NCI-H1694 treated with DMSO at 0.1 percent for 48 hours (cell line): ENCODE measurements around the gene DCDC2C.
A peak's percentile ranks its signal among the peaks of the same experiment; 100 is the strongest.

Experiments
- DNase-seq: peaks from one replicate; lab custom pipeline; 2025; lab: John Stamatoyannopoulos, UW

Gene DCDC2C

DNA sequence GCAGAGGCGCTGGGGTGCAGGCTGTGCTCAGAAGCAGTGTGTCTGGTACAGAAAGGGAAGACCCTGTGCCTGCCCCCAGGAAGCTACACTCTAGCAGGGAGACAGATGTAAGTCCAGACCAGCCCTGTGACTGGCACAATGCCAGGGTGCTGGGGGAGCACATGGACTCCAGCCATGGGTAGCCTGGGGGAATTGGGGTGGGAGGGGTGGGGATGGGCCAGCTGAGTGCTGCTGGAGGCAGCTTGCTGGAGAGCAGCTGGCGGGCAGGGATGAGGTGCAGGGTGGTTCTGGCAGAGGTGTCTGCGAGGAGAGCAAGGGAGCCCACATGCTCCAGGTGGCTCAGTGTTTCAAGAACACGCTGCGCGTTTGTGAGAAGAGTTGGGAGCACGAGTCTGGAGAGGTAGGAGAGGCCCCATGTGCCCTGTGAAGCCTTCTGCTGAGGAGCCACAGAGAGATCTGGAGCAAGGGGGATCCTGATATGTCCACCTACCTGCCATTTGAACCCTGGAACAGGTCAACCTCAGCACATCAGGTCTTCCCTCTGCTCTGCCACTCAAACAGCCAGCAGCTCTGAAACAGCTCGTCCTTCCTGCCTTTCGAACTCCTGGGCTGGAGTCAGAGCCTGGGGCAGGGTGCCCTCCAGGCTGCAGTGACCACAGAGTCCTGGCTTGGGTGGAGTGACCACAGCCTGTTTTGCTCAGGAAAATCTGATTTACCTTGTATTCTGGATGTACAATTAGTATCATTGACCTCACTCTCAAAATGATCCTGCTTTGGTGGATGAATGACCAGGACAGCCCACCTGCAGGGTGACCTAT, 30.3 kb upstream of the DCDC2C start:
- no peak for DNase-seq

DNA sequence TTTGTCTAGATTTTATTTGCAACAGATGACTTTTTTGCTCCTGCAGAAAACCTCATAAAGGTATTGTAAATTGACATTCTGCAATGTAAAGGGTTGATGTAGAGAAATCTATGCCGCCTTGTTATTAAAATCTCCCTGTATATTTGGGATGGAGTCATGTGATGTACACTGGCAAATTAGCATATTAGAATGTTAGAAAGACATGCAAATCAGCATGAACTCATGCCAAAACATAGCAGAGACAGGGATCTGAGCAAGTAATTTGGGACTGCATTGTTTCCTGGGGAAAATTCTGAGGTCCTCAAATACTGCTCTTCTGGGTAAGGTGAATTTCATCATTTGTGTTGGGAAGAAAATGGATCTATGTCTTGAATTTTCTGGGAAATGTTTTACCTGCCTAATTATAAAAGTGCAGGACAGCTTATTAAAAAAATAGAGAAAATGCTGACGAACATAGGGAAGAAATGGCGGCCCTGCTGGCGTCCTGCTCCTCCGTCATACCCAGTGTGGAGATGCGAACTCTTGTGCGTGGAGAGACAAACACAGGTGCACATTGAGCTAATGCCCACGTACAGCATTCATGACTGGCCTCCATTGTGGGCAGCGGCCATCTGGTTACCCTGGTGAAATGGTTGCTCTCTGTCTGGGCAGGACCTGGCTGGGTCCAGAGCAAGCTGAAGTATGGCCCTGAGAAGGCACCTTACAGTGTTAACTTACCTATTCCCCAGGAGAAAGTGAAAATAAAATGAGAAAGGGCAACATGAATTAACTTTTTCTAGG, 29.1 kb upstream of the DCDC2C start:
- DNase-seq = no peak

DNA sequence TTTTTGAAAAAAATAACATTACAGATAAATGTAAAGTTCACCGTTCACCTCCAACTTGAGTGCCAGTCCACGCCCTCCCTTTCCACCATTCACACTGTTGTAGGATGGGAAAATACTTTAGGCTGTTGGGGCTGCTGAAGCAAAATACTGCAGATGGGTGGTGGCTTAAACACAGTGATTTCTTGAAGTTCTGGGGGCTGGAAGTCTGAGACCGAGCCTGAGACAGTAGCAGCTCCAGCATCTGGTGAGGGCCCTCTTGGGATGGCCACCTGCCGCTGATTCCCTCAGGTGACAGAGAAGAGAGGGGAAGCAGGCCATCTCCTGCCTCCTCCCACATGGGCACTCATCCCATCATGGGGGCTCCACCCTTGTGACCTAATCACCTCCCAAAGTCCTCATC, 27.7 kb upstream of the DCDC2C start:
- no peak for DNase-seq

DNA sequence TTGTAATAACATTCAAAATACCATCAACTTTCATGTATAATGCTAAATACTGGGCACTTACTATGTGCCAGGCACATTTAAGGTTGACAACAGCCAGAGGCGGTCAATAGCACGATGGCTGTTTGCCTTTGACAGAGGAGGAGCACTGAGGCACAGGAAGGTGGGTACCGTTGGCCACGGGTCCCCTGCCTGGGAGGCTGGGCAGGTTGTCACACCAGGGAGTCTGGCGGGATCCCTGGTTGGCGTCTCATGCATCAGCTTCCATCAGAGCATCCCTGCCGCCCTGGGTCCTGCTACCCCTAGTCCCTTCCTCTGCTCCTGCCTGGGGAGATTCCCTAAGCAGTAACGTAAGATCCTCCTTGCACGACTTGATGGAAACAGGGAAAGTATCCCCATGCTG, 25.9 kb upstream of the DCDC2C start:
- DNase-seq = no peak

DNA sequence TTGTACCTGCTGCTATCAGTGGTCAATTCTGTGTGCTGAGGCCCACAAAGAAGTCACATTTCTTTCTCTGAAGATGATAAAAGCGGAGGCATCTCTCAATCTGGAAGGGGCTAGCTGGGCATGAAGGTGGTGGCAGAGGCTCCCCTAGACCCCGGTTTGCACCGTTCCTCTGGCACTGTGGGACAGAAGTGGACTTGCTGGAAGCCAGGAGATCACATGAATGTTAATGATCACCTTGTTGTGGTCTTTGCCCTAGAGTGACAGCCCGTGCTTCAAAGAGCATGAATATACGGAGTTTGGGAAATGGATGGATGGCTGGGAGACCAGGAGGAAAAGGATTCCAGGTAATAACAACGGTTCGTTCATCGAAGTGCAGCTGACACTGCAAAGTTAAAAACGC, 25.2 kb upstream of the DCDC2C start:
- no peak for DNase-seq

DNA sequence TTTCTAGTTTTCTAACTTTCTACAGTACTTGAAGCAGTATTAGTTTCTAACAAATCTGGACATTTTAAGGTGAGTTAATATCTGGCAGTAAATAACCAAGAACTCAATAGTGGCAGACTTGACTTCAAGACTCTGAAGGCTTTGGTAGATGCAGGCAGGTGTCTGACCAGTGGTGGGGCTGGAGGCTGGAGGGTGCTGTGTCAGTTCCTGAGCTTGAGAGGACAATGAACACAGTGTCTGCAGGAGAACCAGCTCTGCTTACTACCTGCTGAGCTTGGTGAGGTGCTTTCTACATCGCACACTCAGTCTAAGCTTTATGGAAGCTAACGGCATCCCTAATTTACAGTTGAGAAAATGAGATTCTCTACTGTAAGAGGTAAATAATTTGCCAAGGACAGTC, 24.2 kb upstream of the DCDC2C start:
- DNase-seq = no peak

DNA sequence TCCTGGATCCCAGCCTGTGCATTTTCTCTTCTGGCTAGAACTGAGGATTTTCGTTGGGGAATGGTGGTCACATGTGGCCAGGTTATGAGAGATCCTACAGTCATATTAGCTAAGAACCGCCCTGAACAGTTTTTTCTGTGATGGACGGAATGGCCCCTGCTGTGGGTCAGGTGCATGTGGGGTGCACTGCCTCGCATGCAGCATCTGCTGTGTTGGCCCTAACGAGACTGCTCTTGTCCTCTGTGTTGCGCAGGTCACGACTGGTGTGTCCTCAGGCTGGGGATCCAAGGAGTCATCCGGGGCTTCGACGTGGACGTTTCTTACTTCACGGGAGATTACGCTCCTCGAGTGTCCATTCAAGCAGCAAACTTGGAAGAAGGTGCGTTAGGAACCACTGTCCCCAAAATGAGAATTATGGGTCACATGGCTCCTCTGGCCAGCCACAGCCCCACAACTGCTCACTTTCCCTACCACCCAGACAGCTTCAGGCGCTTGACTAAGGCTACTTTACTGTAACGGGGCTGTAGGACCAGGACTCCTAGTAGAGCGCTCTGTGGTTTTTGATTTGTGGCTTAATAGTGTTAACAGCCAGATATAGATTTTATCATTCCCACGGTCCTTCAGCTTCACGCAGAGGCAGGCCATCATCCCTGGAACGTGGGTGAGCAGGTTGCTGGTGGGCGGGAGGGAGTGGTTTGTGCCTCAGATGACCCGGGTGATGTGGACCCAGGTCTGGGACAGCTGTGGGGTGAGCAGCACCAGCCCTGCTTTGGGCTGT, 23.6 kb upstream of the DCDC2C start:
- no peak for DNase-seq

DNA sequence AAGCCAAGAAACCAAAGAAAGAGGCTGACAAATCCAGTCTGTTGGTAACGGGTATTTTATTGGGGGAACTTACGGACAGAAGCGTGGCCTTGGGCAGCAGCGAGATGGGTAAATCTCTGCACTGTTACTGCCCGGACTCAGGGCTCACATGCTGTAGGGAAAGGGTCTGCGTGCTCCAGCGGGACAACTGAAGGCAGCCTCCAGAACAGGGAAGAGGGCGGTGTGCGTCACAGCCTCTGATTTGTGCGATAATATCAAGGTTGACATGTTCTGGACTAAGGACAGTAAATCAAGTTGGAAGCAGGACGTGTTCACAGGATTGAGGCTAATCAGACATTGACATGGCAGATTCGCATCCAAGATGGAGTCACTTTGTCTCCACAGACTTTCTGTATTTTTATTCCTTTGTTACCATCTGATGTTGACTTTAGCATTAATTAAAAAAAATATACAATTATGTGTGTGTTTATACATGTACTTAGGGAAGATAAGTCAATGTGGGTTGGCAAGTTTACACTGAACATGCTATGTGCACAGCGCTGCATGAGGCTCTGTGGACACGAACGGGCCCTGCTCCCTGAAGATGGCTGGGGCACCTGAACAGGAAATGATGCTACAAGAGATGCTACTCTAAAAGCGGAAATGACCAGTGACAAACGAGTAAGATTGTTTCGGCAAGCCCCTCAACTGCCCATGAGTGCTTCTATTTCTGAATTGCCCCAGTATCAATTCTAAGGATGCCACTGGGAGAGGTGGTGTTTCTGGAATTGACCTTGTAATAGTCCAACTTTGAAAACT, 22.6 kb upstream of the DCDC2C start:
- DNase-seq = no peak

DNA sequence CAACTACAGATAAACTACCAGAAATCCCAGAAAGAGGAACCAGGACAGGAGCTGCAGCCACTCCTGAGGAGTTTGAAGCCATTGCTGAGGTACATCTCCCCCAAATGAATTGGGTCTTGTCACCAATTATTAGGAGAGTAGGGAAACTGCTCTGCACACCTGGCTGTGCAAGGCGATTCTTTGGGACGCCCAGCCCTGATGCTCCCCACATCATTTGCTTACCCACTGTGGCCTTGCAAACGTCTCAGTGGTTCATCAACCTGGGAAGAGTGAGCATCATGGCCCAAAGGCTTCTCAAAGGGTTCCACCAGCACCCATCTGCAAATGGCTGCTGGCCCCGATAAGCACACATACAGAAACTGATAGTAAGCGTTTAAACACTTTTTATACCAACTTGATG, 21.8 kb upstream of the DCDC2C start:
- DNase-seq = no peak

DNA sequence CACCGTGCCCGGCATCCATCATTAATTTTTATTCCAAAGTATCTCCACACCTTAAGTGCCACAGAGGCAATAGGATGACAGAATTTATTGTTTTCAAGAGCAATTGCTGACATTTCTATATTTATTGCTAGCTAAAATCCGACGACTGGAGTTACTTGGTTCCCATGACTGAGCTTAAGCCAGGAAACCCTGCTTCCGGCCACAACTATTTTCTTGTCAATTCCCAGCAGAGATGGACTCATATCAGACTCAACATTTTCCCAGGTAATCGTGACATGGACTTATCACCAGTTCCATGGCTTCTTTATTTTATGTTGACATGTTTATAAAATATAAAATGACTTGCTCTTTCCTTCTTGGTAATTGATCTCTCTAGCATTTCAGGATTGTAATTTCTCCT, 20.6 kb upstream of the DCDC2C start:
- no peak for DNase-seq

DNA sequence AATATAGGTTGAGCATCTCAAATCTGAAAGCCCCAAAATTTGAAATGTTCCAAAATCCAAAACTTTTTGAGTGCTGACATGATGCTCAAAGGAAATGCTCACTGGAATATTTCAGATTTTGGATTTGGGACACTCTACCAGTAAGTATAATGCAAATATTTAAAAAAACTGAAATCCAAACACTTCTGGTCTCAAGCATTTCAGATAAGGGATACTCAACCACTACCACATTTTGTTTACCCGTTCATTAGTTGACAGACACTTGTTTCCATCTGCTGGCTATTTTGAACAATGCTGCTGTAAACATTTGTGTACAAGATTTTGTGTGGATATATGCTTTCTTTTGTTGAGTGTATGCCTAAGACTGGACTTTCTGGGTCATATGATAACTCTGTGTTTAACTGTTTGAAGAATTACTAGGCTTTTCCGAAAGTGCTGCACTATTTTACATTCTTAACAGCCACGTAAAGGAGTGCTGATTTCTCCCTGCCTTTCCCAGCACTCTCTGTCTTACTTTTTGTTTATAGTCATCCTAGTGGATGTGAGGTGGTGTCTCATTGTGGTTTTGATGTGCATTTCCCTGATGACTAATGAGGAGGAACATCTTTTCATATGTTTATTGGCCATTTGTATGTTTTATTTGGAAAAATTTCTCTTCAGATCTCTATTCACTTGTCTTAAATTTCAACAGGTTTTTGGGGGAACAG, 19.5 kb upstream of the DCDC2C start:
- DNase-seq = no peak

DNA sequence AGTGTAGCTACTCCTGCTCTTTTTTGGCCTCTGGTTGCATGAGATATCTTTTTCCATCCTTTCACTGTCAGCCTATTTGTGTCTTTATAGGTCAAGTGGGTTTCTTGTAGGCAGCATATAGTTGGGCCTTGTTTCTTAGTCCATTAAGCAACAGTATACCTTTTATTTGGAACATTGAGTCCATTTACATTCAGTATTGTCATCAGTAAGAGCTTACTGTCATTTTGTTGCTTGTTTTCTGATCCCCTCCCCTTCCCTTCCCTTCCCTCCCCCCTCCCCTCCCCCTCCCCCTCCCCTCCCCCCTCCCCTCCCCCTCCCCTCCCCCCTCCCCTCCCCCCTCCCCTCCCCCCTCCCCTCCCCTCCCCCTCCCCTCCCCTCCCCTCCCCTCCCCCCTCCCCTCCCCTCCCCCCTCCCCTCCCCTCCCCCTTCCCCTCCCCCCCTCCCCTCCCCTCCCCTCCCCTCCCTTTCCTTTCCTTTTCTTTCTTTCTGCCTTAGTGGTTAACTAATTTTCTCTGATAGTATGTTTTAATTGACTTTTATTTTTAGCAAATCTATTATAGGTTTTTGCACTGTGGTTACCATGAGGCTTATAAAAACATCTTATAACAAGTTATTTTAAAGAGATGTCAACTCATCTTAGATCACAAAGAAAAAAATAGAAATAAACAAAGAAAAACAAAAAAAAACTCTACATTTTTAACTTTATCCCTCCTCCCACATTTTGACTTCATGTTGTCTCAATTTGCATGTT, 13.2 kb upstream of the DCDC2C start:
- DNase-seq = no peak

DNA sequence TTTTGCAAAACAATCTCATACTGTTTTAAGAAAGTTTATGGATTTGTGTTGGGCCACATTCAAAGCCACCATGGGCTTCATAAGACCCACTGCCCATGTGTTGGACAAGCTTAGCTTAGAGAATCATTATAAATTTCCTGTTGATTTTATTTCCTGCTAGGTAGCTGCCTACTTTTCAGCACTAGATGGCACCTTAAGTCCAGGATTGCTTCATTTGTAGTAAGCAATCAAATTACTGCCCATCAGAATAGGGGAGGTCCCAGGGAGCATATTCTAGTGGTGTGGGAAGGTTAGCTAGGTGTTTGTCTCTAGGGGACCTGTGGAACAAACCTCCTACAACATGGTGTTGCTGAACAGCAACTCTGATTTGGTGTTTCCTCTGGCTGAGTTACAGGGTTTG, 11.0 kb upstream of the DCDC2C start:
- DNase-seq = peak; percentile 83

DNA sequence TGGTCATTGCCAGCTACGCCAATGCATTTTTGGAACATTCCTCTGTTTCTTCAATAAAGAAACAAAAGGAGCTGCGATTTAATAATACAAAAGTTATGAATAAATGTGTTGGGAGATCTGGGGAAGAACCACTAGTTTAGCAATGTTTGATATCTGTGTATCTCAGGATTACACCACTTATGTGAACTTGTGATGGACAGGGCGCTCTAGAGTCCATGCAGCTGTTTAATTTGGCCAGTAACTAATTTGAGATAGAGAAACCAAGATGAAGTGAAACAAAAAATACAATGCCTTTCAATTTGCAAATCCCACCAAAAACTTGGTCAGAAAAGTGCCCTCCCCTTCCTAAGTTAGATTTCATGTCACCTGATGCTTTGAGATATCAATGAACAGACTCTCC, 6.8 kb upstream of the DCDC2C start:
- no peak for DNase-seq

DNA sequence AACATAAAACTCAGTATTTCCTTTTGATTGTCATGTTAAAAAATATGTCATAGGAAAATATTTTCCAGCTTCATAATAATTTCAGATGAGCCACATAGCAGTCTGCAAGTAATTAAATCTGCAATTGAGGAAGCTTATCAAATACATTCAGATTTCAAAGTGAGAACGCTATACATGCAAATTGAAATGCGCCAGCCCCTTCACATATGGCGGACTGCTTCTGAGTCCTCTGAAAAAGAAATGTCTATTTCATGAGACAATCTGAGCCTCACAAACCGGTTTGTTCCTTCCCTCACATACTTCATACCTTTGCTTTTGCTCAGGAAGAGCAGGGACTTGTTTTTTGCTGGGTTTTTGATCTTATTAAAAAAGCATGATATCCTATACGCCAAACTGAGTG, 2.3 kb upstream of the DCDC2C start:
- no peak for DNase-seq

DNA sequence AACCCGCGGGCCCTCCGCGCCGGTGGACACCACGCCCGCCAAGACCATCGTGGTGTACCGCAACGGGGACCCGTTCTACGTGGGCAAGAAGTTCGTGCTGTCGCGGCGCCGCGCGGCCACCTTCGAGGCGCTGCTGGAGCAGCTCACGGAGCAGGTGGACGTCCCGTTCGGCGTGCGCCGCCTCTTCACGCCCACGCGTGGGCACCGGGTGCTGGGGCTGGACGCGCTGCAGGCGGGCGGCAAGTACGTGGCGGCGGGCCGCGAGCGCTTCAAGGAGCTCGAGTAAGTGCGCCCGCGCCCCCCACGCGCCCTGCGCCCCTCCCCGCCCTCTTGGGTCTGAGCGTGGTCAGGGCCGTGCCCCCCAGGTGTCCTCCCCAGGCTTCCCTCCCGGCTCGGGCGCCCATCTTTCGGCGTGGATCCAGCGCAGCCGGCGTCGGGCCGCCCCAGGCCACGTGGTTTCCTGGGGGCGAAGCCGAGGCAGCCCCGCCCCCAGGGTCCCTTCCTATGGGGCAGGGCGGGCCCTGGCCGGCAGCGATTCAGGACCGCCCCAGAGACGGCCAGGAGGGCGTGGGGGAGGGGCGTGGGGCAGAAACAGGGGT, 481 bp downstream of the DCDC2C start:
- no peak for DNase-seq

DNA sequence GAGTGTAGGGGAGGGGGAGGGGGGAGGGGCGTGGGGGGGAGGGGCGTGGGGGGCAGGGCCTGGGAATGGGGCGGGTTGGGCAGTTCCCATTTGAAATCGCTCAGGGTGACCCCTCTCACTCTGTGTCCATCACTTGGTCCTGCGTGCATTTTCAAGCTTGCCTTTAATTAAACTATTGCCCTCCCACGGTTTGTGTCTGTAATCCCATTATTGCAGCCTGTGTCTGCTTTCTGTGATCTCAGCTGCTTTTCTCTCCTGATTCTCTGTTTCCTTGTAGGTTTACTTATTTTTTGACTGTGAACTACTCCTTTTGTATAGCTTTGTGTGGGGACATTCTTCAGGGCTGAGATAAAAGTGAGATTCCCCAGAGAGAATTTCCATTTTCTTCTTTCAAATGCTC, 1.3 kb downstream of the DCDC2C start:
- DNase-seq = no peak

DNA sequence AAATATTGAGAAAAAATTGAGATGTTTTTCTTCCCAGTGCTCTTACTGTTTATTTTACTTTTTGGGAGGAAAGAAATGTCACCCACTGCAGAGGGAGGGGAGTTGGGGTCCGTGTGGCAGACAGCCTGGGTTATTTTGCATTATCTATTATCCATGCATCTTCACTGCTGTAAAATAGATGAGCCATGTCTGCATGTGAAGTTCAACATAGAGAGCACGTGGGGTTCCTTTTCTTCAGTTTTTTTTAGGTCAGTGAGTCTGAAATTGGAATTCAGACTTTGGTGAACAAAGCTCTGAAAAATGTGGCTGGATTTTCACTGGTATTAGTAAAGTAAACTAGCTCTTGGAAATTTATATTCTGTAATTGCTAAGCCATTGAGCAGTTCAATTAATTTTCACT, 2.4 kb downstream of the DCDC2C start:
- DNase-seq = no peak

DNA sequence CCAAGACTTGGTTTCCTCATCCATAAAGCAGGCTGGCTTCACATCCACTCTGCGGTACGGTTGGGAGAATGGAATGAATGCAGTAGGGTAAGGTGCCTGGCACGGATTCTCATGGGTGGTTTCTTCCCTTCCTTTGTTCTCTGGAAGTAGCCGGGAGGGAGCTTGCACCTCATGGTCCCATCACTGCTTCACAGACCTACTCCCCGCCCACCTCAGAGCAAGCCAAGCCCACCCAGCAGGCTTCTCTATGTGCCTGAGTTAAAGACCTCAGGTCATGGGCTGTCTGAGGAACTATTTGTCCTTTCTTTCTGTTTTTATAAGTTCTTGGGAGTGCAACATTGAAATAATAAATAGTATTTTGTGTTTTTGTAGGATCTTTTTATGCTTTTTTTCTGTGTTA, 3.5 kb downstream of the DCDC2C start:
- no peak for DNase-seq

DNA sequence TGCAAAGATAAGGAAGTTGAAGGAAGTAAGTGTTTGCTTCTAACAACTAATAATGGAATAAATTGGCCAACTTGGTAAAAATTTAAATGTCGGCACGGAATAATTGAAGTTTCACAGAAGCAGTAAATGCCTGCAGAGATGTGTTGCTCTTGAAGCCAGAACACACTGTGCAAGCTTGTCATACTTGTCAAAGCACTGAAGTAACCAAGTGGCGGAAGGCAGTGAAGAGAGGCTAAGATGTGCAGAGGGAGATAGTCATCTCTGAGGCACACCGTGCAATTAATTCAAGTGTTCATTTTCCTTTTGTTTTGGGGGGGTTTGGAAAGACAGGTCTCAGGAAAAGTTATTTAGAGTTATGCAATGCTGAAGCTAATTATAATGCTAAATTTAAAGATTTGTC, 5.2 kb downstream of the DCDC2C start:
- DNase-seq = no peak
